Stimulated activated CD8-positive, alpha-beta memory T cell treated with anti-CD3 and anti-CD28 coated beads, Interleukin-15, amount 100 ng/mL, for 4 hours (primary cell): Measurements from ENCODE around the gene KAZN.

Experiments used
- DNase-seq, 2 donors: peaks; one replicate each; pipeline ENCODE4 v3.0.0-alpha.2; 2020; ENCODE audit warnings: low read depth in 2 of 2

The KAZN gene

DNA sequence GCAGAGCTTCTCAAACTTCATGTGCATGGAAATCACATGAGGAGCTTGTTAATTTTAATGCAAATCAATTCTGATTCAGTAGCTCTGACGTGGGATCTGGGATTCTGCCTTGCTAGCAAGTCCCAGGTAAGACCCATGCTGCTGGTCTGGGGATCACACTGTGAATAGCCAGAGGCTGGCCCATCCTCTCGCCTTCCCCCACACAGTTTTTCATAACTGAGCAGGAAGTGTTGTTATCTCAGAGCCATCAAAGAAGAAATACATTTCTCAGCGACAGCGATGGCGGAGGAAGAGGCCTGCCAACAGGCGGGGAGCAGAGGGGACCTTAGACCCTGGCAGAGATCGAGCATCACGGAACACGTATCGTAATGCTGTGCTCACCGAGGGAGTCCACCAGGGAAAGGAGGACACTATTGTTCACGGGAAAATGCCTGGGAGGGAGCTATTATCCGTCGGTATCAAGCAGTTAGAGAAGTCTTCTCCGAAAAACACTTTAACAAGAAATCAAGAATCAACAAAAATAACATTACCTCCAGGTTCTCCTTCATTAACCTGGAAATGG, 286.2 kb downstream of the KAZN start:
- DNase-seq = no peak

DNA sequence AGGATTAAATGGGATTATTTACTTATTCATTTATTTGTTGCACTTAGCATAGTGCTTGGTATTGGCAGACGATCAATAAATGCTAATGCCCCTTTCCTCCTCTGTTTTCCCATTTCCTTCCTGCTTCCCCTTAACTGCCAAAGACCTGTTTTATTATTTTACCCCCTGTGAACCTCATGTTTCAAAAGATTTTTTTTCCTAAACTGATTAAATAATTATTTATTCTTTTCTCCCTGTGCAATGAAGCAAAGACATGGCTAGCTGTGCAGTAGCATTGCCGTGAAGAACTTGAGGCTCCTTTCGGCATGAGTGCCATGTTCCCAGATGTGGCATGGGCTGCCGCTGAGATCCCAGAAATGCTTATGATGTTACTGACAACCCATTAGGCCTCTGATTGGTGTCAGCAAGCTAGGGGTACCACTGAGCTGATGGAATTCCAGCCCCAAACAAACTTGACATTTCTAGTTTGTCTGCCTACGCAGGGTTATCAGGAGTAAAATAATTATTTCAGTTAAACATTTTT, 288.6 kb downstream of the KAZN start:
- DNase-seq = no peak

DNA sequence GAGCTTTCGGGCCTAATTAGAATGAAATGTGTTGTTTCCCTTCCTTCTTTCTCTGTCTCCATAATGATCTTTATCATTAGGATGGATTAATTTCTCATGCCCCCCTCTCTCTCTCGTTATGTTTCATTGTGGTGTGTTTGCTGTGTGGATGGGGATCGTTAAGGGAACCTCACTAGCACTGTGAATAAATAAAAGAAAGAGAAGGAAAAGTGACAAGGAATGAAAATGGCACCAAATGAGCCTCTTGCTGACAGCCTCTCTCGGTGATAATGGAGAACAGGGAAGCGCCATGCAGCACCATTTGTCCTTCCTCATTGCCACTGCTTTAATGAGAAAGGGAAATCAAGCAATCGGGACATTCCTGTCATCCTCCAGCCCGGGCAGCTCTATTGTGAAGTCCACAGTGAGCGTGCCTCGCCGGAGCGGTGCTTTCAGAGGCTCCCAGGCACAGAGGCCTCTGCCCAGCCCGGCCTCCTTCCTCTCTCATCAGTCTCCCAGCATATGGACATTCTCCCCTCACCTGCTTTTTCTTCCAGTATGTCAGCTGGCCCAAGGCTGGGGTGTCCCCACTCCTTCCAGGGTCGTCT, 289.4 kb downstream of the KAZN start:
- no peak for DNase-seq

DNA sequence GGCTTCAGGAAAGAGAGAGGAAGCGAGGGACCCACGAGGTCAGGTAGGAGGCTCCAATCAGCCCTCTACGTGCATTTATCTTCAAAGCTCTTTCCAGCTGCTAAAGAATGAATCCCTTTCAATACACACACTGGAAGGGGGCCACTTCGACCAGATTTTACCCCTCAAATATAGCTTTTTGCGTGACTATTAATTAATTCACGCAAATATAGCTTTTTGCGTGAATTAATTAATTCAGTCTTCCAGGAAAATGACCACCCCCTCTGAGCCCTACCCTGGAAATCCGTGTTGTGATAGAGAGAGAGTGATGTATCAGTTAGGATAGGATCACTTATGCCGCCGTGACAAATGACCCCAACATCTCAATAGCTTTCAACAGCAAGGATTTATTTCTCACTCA, 289.9 kb downstream of the KAZN start:
- no peak for DNase-seq

DNA sequence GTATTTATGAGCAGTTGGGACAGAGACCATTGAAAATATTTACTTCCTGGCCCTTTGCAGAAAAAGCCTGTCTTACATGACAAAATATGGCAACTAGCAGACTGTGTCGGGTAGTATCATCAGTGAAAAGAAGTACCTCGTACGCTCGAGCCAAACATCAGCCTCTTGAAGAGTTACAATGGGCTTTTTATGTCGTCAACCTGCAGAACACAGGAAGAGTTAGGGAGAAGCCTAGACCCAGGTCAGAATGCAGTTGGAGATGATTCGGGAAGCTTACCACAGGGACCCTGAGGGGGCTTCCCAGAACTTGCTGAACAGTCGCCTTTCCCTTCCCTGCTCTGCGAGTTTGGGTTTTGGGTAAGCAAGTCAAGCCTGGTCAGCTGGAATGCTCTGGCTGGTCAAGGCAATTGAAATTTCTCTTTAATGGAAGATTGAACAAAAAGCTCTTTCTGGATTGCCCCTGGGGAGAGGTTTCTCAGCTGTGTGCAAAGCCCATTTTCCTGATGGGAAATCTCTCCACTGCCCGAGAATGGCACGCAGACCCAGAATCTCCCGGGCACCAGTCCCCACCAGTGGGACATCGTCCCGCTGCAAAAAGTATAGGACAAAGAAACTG, 291.4 kb downstream of the KAZN start:
- no peak for DNase-seq

DNA sequence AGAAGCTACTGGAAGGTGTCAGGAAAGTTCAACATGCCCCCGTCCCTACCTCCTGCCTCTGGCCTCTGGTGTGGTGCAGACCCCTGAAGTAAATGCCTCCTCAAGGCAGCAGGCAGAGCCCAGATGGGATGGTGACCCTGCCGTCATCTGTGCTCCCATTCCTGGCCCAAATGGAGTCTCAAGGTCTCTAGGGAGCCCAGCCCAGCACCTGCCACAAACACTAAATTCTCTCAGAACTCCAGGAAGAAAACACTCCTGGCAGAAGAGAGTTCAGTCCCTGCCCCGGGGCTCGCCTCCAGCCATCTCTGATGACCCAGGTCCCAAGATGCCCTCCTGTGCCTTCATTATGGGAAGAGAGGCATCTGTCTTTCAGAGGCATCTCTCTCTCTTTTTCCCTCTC, 293.5 kb downstream of the KAZN start:
- no peak for DNase-seq

DNA sequence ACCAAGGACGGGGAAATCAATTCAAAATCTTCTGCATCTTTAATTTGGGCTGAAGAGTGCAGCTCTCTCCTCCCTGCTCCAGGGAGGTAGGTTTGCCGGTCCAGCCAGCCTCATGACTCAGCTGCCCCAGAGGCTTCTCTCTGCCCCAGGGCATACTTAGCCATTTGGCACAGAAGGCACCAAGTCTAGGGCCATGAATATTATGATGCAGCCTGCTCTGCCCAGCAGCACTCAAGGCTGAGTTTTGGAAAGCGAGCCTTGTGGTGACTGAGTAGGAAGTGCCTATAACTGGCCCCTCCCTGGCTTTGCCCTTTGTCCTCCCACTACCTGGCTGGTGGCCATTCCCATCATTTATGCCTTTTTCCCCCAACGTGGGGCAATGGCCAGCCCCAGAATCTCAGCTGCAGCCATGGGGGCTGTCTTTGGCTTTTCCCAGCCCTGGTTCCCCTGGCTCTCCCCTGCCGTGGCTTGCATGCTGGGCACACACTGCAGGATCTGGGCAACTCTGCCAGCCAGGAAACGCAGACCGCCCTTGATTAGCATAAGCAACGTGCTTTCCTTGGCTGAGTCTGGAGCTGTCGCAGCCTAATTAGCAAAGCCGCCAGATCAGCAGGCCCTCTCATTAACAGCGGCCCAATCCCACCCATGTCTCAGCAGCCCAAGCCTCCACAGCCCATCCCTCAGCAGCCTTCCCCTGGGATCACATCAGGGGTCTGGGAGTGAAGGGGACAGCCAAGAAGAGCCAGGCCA, 296.5 kb downstream of the KAZN start:
- no peak for DNase-seq

DNA sequence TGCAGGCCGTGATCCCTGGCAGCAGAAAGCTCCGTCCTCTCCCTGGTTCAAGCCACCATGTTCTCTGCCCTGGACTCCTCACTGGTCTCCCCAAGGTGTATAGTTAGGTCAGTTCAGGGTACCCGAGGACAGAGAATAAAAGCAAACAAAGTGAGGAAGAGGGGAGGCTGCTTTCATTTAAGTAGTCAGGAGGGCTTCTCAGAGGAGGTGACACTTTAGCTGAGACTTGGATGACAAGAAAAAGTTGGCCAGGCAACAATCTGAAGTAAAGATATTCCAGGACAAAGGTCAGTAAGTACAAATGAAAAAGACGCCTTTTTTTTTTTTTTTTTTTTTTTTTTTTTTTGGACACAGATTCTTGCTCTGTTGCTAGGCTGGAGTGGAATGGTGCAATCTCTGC, 297.2 kb downstream of the KAZN start:
- DNase-seq = no peak

DNA sequence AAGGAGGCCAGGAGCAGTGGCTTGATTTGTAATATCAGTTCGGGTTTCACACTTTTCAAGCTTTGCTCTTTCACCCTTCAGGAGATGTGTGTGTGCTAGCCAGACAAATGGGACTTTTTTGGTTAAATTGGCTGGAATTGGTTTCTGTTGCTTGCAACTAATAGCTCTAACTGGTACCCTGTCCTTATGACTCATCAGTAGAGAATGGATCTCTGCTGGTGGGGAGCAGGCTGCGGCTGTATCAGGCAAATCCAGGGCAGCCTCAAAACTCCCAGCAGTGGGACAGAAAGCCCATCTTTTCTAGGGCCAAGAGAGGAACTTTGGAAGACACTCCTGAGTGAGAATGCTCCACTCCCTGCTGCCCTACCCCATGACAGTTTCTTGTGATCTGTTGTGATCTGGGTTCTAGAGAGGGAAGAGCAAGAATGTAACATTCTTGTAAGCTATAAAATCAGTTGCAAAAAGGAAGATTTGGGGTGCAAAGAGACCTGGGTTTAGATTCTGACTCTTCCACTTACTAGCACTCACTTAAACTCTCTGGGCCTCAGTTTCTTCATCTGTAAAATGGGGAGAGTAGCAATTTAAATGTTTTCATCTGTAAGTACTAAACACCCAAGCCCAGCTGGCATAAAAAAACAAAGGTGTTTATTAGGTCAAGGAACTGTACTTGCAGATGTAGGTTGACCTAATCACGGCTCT, 298.0 kb downstream of the KAZN start:
- no peak for DNase-seq

DNA sequence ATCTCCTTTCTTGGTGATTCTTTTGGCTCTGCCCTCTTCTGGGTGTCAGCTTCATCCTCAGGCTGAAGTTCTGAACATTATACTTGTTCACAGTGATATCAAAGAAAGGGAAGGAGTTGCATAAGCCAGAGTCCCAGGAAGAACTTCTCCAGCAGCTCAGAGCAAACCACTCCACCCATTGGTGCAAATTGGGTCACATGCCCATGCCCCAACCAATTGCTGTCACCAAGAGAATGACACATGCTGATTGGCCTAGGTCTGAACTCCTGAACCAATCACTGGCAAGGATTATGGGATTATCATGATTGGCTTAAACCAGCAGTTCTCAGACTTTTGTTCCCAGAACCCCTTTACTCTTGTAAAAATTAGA, 298.6 kb downstream of the KAZN start:
- DNase-seq = no peak

DNA sequence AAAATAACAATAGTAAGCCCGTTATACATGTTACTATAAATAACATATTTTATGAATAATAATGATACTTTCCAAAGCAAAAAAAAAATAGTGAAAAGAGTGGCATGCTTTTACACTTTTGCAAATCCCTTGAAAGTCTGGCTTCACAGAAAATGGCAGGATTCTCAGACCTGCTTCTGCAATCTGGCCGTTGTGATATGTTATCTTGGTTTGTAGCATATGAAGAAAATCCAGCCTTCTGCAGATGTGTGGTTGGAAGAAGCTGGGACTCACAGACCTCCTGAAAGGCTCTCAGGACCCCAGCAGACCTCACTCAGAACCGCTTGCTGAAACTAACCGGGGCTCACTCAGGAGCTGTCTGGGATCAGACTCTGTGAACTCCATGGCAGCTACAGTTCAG, 299.1 kb downstream of the KAZN start:
- no peak for DNase-seq

DNA sequence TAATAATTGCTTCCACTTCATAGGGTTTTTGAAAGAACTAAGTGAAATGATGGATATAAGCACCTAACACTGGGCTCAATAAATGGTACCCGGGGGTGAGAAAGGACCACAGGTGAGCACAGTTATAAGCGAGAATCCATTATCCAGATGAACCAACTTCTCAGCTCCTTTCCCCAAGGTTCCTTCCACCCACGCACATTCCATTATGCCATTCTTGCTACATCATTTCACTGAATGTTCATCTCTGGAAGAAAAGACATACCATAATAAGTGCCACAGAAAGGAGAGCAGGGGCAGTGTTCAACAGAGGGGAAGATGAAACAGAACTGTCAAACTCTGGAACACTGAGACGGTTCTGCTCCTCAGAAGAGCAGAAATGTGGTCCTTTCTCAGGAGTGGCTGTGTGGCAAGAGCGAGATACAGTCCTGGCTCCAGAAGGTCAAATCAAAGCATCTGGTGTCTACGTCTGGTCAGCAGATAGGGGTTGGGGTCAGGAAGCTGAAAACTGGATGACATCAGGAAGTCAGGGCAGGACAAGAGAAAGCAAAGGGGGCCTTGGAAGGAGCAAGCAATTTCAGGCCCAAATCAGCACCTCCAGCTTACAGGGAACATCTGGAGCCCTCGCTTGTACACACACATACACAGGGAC, 299.6 kb downstream of the KAZN start:
- no peak for DNase-seq

DNA sequence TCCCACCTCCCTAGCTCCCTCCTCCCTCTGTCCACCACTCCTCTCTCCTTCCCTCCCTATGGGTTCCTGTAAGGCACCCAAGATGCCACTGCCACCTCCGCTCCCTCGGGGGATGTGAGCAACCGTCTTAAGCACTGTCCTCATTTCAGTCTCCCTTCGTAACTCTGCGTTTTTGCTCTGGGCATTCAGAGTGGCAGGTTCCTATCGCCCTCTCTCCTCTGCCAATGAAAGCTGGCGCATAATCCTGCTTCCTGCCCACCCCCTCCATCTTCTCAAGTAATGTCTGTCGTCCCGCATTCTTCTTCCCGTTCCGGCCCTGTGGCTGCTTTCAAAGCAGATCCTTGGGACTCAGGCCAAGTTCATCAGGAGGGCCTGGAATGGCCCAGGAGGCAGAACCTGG, 301.2 kb downstream of the KAZN start:
- no peak for DNase-seq

DNA sequence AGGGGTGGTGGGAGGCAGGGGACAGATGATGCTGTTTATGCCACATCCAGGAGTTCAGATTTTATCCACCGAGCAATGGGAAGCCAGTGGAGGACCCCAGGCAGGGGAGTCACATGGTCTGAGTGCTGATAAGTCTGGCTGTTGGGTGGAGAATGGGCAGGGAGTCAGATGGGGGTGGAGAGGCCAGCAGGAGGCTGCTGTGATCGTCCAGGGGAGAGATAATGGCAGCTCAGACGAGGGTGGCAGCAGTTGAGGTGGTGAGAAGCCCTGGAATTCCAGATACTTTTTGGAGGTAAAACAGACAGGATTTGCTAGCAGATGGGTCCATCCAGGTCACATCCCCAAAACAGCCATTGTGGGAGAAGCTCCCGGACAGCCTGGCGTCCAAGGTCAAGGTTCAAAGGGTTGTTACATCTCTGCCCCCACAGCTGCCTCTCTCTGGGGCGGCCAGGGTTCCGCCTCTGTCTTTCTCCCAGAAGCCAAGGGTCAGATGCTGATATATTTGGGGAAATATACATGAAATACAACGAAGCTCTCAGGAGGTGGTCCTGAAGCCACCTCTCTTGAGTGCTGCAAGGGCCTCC, 303.0 kb downstream of the KAZN start:
- DNase-seq = no peak

DNA sequence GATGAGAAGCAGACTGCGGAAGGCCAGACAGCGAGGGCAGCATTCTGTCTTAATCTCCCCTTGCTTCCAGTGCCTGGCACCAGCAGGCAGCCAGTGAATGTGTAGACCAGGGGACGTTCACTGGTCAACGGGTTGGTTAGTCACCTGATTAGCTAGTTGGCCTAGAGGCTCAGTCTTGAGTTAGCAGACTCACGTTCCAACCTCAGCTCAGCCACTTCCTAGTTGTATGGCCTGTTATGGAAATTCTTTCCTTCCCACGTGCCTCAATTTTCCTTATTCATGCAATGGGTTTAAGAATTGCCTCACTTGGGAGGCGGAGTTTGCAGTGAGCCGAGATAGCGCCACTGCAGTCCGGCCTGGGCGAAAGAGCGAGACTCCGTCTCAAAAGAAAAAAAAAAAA, 305.4 kb downstream of the KAZN start:
- DNase-seq = no peak

DNA sequence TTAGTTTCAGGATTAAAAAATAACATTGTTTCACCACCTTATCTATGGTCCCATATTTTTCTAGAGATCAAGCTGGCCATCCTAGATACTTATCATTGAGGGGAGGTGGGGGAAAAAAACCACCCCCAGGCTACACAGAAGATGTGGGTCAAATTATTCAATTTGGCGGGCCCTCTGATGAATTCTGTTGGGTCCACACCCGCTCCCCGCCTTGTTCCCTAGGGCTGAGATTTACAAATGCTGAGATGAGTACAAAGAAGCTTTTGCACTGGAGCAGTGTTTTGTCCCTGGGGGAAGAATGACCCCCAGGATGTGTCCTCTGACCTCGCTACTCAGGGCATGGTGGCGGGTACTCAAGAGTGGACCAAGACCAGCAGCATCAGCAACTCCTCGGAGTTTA, 308.2 kb downstream of the KAZN start:
- no peak for DNase-seq

DNA sequence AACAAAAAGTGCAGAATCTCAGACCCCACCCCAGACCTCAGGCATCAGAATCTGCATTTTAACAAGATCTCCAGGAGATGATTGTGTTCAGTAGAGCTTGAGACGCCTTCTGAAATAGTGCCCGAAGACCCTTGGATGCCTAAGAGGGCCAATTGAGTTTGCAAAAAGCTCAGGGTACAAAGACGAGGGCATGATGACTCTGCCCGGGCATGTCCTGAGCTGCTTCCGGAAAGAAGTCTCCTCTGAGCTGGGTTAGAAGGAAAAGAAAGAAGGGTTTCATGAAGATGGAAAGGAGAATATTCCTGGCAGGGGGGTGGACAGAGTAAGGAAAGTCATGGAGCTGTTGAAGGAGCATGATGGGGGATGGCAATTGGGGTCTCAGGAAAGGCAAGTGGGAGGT, 308.9 kb downstream of the KAZN start:
- no peak for DNase-seq

DNA sequence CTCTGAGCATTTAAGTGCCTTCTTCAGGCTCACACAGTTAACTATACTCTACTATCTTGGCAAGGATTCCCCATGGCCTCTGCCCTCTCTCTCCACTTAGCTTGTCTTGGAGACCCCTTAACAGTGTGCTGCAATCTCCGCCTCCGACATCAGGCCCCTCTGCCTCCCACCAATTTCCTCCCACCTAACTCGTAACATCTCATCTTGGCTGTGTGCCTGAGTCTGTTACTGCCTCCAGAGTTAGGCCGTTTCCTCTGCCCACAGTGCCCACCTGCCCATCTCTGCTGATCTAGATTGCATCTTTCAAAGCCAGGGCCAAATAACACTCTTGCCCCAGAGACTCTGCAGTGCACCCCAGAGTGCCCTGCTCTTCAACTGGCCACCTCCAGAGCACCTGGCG, 310.8 kb downstream of the KAZN start:
- no peak for DNase-seq

DNA sequence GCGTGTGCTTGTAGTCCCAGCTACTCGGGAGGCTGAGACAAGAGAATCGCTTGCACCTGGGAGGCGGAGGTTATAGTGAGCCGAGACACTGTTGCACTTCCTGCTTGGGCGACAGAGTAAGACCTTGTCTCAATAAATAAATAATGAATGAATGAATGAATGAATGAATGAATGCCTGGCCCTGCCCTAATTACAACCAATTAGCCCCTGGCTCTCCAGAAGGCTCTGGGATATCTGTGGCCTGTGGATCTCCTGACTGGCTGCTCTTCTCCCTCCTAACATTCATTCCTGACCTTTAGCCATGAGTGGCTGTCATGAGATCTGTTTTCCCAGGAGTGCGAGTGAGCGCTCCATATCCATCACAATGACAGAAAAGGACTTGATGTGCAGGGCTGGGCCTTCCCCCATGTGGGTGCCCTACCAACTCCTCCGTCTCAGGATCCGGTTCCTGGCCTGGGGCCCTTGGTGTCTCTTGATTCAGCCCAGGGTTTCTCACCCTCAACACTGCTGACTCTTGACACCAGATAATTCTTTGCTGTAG, 311.5 kb downstream of the KAZN start:
- DNase-seq = no peak

DNA sequence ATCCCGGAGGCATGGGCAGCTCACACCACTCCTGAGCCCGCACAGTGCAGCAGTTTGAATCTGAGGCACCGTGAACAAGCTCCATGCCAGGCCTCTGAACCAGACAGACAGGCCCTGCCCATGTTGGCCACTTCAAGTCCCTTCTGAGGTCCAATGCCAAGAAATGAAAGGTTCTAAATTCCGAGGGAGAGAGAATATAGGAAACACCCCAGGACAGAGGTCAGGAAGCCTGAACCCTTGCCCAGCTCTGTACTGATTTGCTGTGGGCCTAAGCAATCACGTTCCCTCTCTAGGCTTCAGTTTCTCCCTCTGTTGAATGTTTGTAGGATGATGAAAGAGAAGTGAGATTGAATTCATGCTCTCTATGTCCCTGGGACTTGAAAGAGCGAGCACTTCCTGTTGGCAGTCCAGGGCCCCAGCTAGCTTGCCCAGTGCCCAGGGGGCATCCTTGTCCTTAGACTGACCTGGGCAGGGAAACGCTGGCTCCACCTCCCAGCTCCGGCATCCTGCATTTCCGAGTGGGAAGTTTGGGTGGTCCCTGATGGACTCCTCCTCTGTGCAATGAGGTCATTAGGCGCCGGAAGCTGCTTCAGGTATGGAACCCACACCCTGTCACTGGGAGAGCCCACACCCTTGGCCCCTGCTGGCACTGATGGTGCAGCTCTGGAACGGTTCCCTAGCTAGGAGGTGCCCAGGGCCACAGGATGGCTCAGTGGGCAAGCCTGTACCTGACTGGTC, 312.7 kb downstream of the KAZN start:
- no peak for DNase-seq
